GM18870 (cell line): ENCODE results near the gene B3GNT7.
"Not testable (repeated sequence)": the region's sequence is repeated elsewhere in the genome, so short reads cannot be mapped to it uniquely, and the experiment has no call there.

ENCODE experiments used
- ATAC-seq: cut with Tn5 transposase; IDR thresholded peaks from one replicate; pipeline ENCODE4 v1.9.1; 2021; ENCODE audit warnings: moderate library complexity; ENCODE audit not compliant: unreplicated experiment

Gene B3GNT7

GRCh38 chr2:231364961-231365810 lies 30.3 kb upstream of the B3GNT7 start:
- ATAC-seq: no peak

GRCh38 chr2:231367178-231367577 lies 28.3 kb upstream of the B3GNT7 start:
- ATAC-seq: no peak

GRCh38 chr2:231369580-231370428 lies 25.7 kb upstream of the B3GNT7 start:
- ATAC-seq: no peak

GRCh38 chr2:231370429-231370748 lies 25.1 kb upstream of the B3GNT7 start:
- no peak for ATAC-seq

GRCh38 chr2:231370749-231371429 lies 24.6 kb upstream of the B3GNT7 start:
- no peak for ATAC-seq

- no peak for ATAC-seq
Observed at GRCh38 chr2:231371430-231372054, 24.0 kb upstream of the B3GNT7 start.

- ATAC-seq: no peak
Observed at GRCh38 chr2:231372326-231372725, 23.2 kb upstream of the B3GNT7 start.

- no peak for ATAC-seq
Observed at GRCh38 chr2:231373184-231373583, 22.3 kb upstream of the B3GNT7 start.

- ATAC-seq: no peak
Observed at GRCh38 chr2:231373786-231374349, 21.6 kb upstream of the B3GNT7 start.

GRCh38 chr2:231374771-231375170 lies 20.7 kb upstream of the B3GNT7 start:
- ATAC-seq: no peak

GRCh38 chr2:231375994-231376615 lies 19.4 kb upstream of the B3GNT7 start:
- ATAC-seq: not testable (repeated sequence)

GRCh38 chr2:231376857-231377256 lies 18.7 kb upstream of the B3GNT7 start:
- no peak for ATAC-seq

GRCh38 chr2:231378026-231378722 lies 17.3 kb upstream of the B3GNT7 start:
- no peak for ATAC-seq

- ATAC-seq: no peak
Observed at GRCh38 chr2:231379266-231380215, 16.0 kb upstream of the B3GNT7 start.

GRCh38 chr2:231380307-231380706 lies 15.2 kb upstream of the B3GNT7 start:
- ATAC-seq: no peak

- no peak for ATAC-seq
Observed at GRCh38 chr2:231380991-231381847, 14.3 kb upstream of the B3GNT7 start.

GRCh38 chr2:231382116-231382515 lies 13.4 kb upstream of the B3GNT7 start:
- ATAC-seq: no peak
